Activated CD4-positive, alpha-beta T cell treated with anti-CD3 and anti-CD28 coated beads, Interleukin-2, Interleukin-6, amounts not matched to agents 100 ng/mL and 50 ng/mL, durations not matched to agents 16 hours and 8 hours (primary cell): ENCODE data around the gene GAS6.
"Not testable (repeated sequence)": the region's sequence is repeated elsewhere in the genome, so short reads cannot be mapped to it uniquely, and the experiment has no call there.

Source experiments
- DNase-seq: peaks from one replicate; pipeline ENCODE4 v3.0.0-alpha.2; 2020

The GAS6 gene

GRCh38 chr13:113886561-113887112, 22.8 kb upstream of the GAS6 start:
- no peak for DNase-seq

- no peak for DNase-seq
Observed at GRCh38 chr13:113884821-113885220, 20.9 kb upstream of the GAS6 start.

- DNase-seq = no peak
Observed at GRCh38 chr13:113883921-113884804, 20.3 kb upstream of the GAS6 start.

GRCh38 chr13:113883314-113883811, 19.5 kb upstream of the GAS6 start:
- no peak for DNase-seq

- DNase-seq = no peak
Observed at GRCh38 chr13:113882716-113883115, 18.8 kb upstream of the GAS6 start.

- DNase-seq = no peak
Observed at GRCh38 chr13:113882267-113882630, 18.4 kb upstream of the GAS6 start.

- DNase-seq = no peak
Observed at GRCh38 chr13:113881614-113882266, 17.9 kb upstream of the GAS6 start.

- no peak for DNase-seq
Observed at GRCh38 chr13:113880651-113881611, 17.1 kb upstream of the GAS6 start.

GRCh38 chr13:113879494-113880360, 15.9 kb upstream of the GAS6 start:
- DNase-seq = no peak

- no peak for DNase-seq
Observed at GRCh38 chr13:113879017-113879416, 15.1 kb upstream of the GAS6 start.

- no peak for DNase-seq
Observed at GRCh38 chr13:113877149-113877990, 13.5 kb upstream of the GAS6 start.

- no peak for DNase-seq
Observed at GRCh38 chr13:113876346-113877148, 12.7 kb upstream of the GAS6 start.

- DNase-seq = no peak
Observed at GRCh38 chr13:113875837-113876281, 12.0 kb upstream of the GAS6 start.

GRCh38 chr13:113875429-113875815, 11.5 kb upstream of the GAS6 start:
- no peak for DNase-seq

- no peak for DNase-seq
Observed at GRCh38 chr13:113874579-113875428, 10.9 kb upstream of the GAS6 start.

GRCh38 chr13:113874177-113874576, 10.3 kb upstream of the GAS6 start:
- DNase-seq = no peak

GRCh38 chr13:113869263-113869662, 5.4 kb upstream of the GAS6 start:
- no peak for DNase-seq

- not testable (repeated sequence) for DNase-seq
Observed at GRCh38 chr13:113867913-113868312, 4.0 kb upstream of the GAS6 start.

- DNase-seq = no peak
Observed at GRCh38 chr13:113865427-113865826, 1.6 kb upstream of the GAS6 start.
